Neural progenitor cell (in vitro differentiated cells): Measurements from ENCODE around the gene CCDC185.

Experiments
- CTCF ChIP-seq: fragments of 200-600 bp; sonication (generic); IDR thresholded peaks from 2 replicates; pipeline ENCODE4 v1.5.1; 2017; ENCODE audit warnings: antibody characterized with exemption, mild to moderate bottlenecking
- EZH2 ChIP-seq: fragments of 200-600 bp; sonication (generic); IDR thresholded peaks from 2 replicates; pipeline ENCODE4 v1.6.1; 2017; ENCODE audit warnings: antibody characterized with exemption, mild to moderate bottlenecking, moderate library complexity
- EZH2phosphoT487 ChIP-seq: fragments of 200-600 bp; sonication (generic); IDR thresholded peaks from 2 replicates; pipeline ENCODE4 v1.6.1; 2017; ENCODE audit warnings: antibody characterized with exemption

DNA sequence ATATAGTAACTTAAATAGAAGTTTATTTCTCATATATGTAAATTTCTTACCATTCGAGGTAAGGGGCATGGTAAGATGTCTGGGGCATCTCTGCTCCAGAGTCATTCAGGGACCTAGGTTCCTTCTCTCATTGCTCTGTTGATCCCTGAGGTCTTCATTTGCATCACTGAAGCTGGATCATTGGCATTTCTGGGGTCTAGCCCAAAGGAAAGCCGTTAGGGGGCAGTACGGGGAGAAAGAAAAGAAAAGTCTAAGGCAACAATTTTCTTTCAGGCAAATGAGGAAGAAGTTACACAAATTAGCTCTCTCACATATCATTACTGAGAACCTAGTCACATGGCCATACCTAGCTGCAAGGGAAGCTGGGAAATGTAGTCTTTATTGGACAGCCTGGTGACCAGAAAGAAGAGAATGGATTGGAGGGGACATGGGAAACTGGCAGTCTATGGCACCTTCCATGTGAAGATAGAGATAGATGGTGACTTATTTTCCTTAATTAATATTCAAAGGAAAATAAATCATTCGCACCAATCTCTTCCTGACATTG, 19.1 kb upstream of the CCDC185 start:
- TF ChIP-seq CTCF (no peak), EZH2phosphoT487 (no peak), EZH2 (no peak)
